Lung (tissue), 12 donors: Measurements from ENCODE around the gene GLP2R. TPM values are rescaled to one million over a fixed set of nuclear protein-coding genes. Genes with fewer than 3 reads are reported as not detected.
A peak's percentile ranks its signal among the peaks of the same experiment; 100 is the strongest.

ENCODE experiments used
- ATAC-seq: fragments of 200-7000 bp; cut with Tn5 transposase; one replicate; pipeline ENCODE4 v1.9.1; 2020; ENCODE audit warnings: moderate number of reproducible peaks; ENCODE audit not compliant: insufficient read depth, low FRiP score
- DNase-seq, 3 donors: peaks; one replicate each; pipeline ENCODE4 v3.0.0-alpha.2; 2013 to 2017
- H3K27ac ChIP-seq, 2 donors: one replicate each; pipeline ENCODE4 v1.5.1; 2013; ENCODE audit warnings: mild to moderate bottlenecking in 2 of 2, moderate library complexity in 2 of 2, control low read depth in 1 of 2, inconsistent platforms in 1 of 2, low read depth in 1 of 2, low read length in 1 of 2
- H3K27me3 ChIP-seq, 3 donors: one replicate each; pipeline ENCODE4 v1.5.1; 2013; ENCODE audit warnings: low read length in 2 of 3; ENCODE audit not compliant: control insufficient read depth in 3 of 3, insufficient read depth in 3 of 3
- H3K36me3 ChIP-seq, 4 donors: one replicate each; pipeline ENCODE4 v1.5.1; 2013; ENCODE audit warnings: low read length in 4 of 4, mild to moderate bottlenecking in 1 of 4, moderate library complexity in 1 of 4; ENCODE audit not compliant: control insufficient read depth in 4 of 4, insufficient read depth in 4 of 4
- H3K4me1 ChIP-seq, 5 donors: one replicate each; pipeline ENCODE4 v1.5.1; 2013; ENCODE audit warnings: low read length in 5 of 5, mild to moderate bottlenecking in 2 of 5, moderate library complexity in 1 of 5; ENCODE audit not compliant: control insufficient read depth in 5 of 5, insufficient read depth in 5 of 5
- H3K4me3 ChIP-seq: one replicate; pipeline ENCODE4 v1.5.1; 2013; ENCODE audit warnings: mild to moderate bottlenecking, control low read depth, moderate library complexity
- H3K9ac ChIP-seq, 2 donors: one replicate each; pipeline ENCODE4 v1.5.1; 2013; ENCODE audit warnings: low read length in 2 of 2, control low read depth in 1 of 2; ENCODE audit not compliant: insufficient read depth in 1 of 2
- H3K9me3 ChIP-seq, 4 donors: one replicate each; pipeline ENCODE4 v1.5.1; 2013; ENCODE audit warnings: low read length in 3 of 4, mild to moderate bottlenecking in 1 of 4, moderate library complexity in 1 of 4; ENCODE audit not compliant: control insufficient read depth in 4 of 4, insufficient read depth in 3 of 4
- WGBS, 2 donors: extraction: QIAGEN DNeasy Blood & Tissue Kit; methylation state at CpG; one replicate each; pipeline ENCODE4 v1.1.7; 2013; 5-methylcytosine and 5-hydroxymethylcytosine counted together
- polyA plus RNA-seq, 2 donors: library from polyadenylated mRNA; stranded (reverse); fragments of 200-250 nt; gene quantifications; one replicate each; pipeline ENCODE4 v1.2.1, GENCODE V29; 2013
- total RNA-seq, 2 donors: library from RNA; depleted of rRNA in 1 of 2; stranded (reverse); fragments of >200 nt in 1 of 2; gene quantifications; one replicate each; pipeline ENCODE4 v1.2.1, GENCODE V29; 2014 to 2021
- TF ChIP-seq, protein P1 (sequence below): IDR thresholded peaks from 2 replicates; pipeline ENCODE4 v1.5.1; 2012; ENCODE audit warnings: mild to moderate bottlenecking; ENCODE audit errors: control extremely low read depth, extremely low read depth
- donor health status: control.
- donor health status: control.
- donor health status: Bipolar disorder and iron deficiency.
- donor health status: healthy.
- donor health status: DM: yes; HTN: yes; CAD: no.

The GLP2R gene
- total and polyA plus RNA-seq, 4 donors: 0.11 to 1.6 (median 0.54) TPM

DNA sequence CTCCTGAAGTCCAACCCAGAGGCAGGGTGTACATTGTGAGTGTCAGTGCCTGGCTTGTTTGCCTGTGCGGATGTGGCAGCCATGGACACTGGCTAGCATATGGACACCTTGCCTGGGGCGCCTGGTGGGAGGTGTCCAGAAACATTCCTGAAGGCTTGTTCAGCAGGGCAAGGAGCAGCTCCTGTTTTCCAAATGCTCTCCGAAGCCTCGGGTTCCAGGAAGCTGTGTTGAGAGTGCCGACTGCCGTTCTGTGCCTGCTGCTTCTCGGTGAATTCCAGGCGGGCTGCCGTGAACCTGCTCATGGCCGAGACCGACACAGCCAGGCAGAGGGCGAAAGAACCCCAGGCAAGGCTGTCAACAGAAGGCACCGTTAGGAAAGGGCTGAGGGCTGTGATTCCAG lies 23.4 kb upstream of the GLP2R start:
- DNase-seq (no peak), ATAC-seq (no peak)
- no peaks in the 10 kb centered on the region for H3K36me3 ChIP-seq
- no peak overlapping the region for H3K27ac ChIP-seq
- no peaks in the 10 kb centered on the region for H3K27me3 ChIP-seq
- TF ChIP-seq, protein P1, sequence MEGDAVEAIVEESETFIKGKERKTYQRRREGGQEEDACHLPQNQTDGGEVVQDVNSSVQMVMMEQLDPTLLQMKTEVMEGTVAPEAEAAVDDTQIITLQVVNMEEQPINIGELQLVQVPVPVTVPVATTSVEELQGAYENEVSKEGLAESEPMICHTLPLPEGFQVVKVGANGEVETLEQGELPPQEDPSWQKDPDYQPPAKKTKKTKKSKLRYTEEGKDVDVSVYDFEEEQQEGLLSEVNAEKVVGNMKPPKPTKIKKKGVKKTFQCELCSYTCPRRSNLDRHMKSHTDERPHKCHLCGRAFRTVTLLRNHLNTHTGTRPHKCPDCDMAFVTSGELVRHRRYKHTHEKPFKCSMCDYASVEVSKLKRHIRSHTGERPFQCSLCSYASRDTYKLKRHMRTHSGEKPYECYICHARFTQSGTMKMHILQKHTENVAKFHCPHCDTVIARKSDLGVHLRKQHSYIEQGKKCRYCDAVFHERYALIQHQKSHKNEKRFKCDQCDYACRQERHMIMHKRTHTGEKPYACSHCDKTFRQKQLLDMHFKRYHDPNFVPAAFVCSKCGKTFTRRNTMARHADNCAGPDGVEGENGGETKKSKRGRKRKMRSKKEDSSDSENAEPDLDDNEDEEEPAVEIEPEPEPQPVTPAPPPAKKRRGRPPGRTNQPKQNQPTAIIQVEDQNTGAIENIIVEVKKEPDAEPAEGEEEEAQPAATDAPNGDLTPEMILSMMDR: no peak
- H3K4me3 ChIP-seq: no peak overlapping the region
- H3K9ac ChIP-seq: no peak overlapping the region
- H3K4me1 ChIP-seq: no peaks in the 10 kb centered on the region
- H3K9me3 ChIP-seq: peaks cover 0 to 6% (median 2%) of the 10 kb centered on the region in 4 donors
- WGBS, 2 donors: 74 to 75% methylated on average over 13 of the region's 13 CpGs

DNA sequence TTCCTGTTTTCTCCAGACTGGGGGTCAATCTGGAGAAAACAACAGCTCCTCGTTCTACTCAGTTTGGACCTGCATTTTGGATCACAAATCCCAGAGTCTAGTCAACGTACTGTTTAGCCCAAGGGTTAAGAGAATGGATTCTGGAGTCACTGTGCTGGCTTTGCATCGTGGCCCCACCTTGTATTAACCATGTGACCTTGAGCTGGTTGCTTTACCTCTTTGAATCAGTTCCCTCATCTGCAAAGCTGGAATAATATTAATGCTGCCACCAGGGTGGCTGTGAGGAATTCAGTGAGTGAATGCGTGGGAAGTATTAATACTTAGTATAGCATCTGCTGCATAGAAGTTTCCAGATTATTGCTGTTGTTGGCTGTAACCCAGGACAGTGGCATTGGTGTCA lies 23.0 kb upstream of the GLP2R start:
- Histone ChIP-seq H3K9ac (no peak overlapping the region), H3K36me3 (no peaks in the 10 kb centered on the region), H3K27me3 (no peaks in the 10 kb centered on the region), H3K9me3 (peaks cover 0 to 6% (median 2%) of the 10 kb centered on the region in 4 donors), H3K27ac (no peak overlapping the region), H3K4me1 (no peaks in the 10 kb centered on the region), H3K4me3 (no peak overlapping the region)
- ATAC-seq (no peak), DNase-seq (no peak)
- TF ChIP-seq, protein P1: no peak
- 61 to 68% methylated on average over 4 of the region's 4 CpGs for WGBS, 2 donors

DNA sequence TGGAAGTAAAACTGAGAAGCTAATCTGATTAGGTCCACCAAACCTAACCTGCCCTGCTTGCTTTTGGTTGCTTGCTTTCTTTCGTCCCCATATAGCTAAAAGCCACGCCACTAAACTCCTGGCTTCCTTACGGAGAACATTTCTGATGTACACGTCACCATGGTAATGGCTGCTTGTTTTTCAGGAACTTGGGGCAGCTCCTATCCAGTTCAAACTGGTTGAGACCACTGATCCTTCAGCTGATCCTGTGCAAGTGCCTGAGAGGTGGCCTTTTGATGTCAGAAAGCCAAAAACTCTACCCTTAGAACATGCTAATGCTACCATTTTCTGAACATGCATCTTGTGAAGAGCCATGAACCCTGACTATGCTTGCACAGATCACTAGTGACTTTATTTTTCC lies 20.0 kb upstream of the GLP2R start:
- Histone ChIP-seq H3K9me3 (peaks cover 0 to 7% (median 3%) of the 10 kb centered on the region in 4 donors), H3K4me3 (no peak overlapping the region), H3K27me3 (no peaks in the 10 kb centered on the region), H3K4me1 (peaks cover 0 to 6% (median 0%) of the 10 kb centered on the region in 5 donors), H3K9ac (no peak overlapping the region), H3K36me3 (no peaks in the 10 kb centered on the region), H3K27ac (no peak overlapping the region)
- peak in 1 of 3 donors; percentile 19 for DNase-seq
- TF ChIP-seq, protein P1: no peak
- WGBS, 2 donors: 20 to 45% methylated on average over 4 of the region's 4 CpGs
- no peak for ATAC-seq

DNA sequence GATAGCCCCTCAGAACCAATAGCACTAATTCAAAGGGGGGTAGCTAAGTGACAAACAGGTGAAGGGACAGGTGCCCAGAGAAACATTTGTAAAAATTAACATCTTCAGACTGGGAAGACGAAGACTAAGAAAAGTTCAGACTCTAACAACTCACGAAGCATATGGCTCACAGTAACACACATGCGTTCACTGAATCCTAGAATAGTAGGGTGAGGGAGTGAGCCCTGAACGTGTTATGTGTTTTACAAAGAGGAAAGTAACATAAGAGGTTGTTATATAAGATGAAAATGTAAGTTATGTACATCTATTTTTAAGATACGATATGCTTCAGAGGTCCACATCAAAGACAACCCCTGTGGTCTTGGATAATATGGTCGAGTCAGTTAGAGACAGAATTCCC lies 19.0 kb upstream of the GLP2R start:
- Histone ChIP-seq H3K9me3 (peaks cover 0 to 7% (median 3%) of the 10 kb centered on the region in 4 donors), H3K4me3 (no peak overlapping the region), H3K9ac (no peak overlapping the region), H3K27me3 (no peaks in the 10 kb centered on the region), H3K27ac (no peak overlapping the region), H3K4me1 (peaks cover 0 to 6% (median 0%) of the 10 kb centered on the region in 5 donors), H3K36me3 (no peaks in the 10 kb centered on the region)
- TF ChIP-seq, protein P1: no peak
- no peak for ATAC-seq
- 75 to 82% methylated on average over 6 of the region's 6 CpGs for WGBS, 2 donors
- DNase-seq: no peak
